Left ventricle myocardium inferior (tissue), 1 donor: ENCODE results near the gene NT5C3A. TPM values are rescaled to one million over a fixed set of nuclear protein-coding genes. Genes with fewer than 3 reads are reported as not detected.

ENCODE experiments used
- DNase-seq: peaks from one replicate; pipeline ENCODE4 v3.0.0-alpha.2; 2020
- H3K27ac ChIP-seq: fragments of 200-600 bp; replicated peaks from 2 replicates; pipeline ENCODE4 v1.8.0; 2021
- H3K27me3 ChIP-seq: fragments of 200-600 bp; 2 replicates; pipeline ENCODE4 v1.8.0; 2021; ENCODE audit warnings: low read depth
- H3K36me3 ChIP-seq: fragments of 200-600 bp; 2 replicates; pipeline ENCODE4 v1.8.0; 2021
- H3K4me1 ChIP-seq: fragments of 200-600 bp; 2 replicates; pipeline ENCODE4 v1.8.0; 2021
- H3K4me3 ChIP-seq: fragments of 200-600 bp; 2 replicates; pipeline ENCODE4 v1.8.0; 2021; ENCODE audit warnings: mild to moderate bottlenecking, moderate library complexity
- H3K9me3 ChIP-seq: fragments of 200-600 bp; replicated peaks from 2 replicates; pipeline ENCODE4 v1.8.0; 2021
- CTCF ChIP-seq: fragments of 200-600 bp; IDR thresholded peaks from 2 replicates; pipeline ENCODE4 v1.8.0; 2021; ENCODE audit warnings: antibody characterized with exemption, mild to moderate bottlenecking, borderline replicate concordance
- intact Hi-C: fragments of 100-400 bp; cut with micrococcal nuclease; formaldehyde crosslinking; loops from one replicate; pipeline ENCODE4 v1.11.0; 2022
- total RNA-seq: library from RNA; stranded (reverse); fragmentation: NEBNext Ultra II Directional; extraction: Animal tissue kit (Norgen Biotek cat#: 25700); gene quantifications from one replicate; pipeline ENCODE4 v1.2.1, GENCODE V29; 2021
- donor health status: DM: no; HTN: yes; CAD: no; lungs with severe emphysema.

Gene NT5C3A
- total RNA-seq, 1 donor from 2014 or later: 33.4 TPM

GRCh38 chr7:33055158-33055557, 7.4 kb downstream of the NT5C3A start:
- H3K27me3 ChIP-seq: no peaks in the 10 kb centered on the region
- peaks cover 5% of the 10 kb centered on the region for H3K36me3 ChIP-seq
- peaks cover 47% of the 10 kb centered on the region for H3K4me1 ChIP-seq
- no peak for DNase-seq
- intact Hi-C loops: no loop called here
- H3K9me3 ChIP-seq: no peaks in the 10 kb centered on the region
- TF ChIP-seq CTCF: no peak
- H3K27ac ChIP-seq: no peak overlapping the region
- no peak overlapping the region for H3K4me3 ChIP-seq

GRCh38 chr7:33054261-33054964, 8.2 kb downstream of the NT5C3A start:
- Histone ChIP-seq H3K4me3 (no peak overlapping the region), H3K27me3 (no peaks in the 10 kb centered on the region), H3K9me3 (no peaks in the 10 kb centered on the region), H3K4me1 (peaks cover 46% of the 10 kb centered on the region), H3K36me3 (peaks cover 5% of the 10 kb centered on the region), H3K27ac (no peak overlapping the region)
- intact Hi-C loops: no loop called here
- no peak for DNase-seq
- no peak for TF ChIP-seq CTCF

GRCh38 chr7:33053721-33054120, 8.9 kb downstream of the NT5C3A start:
- no peak overlapping the region for H3K27ac ChIP-seq
- no peak overlapping the region for H3K4me3 ChIP-seq
- intact Hi-C loops: no loop called here
- peaks cover 5% of the 10 kb centered on the region for H3K36me3 ChIP-seq
- peaks cover 40% of the 10 kb centered on the region for H3K4me1 ChIP-seq
- no peak for TF ChIP-seq CTCF
- no peaks in the 10 kb centered on the region for H3K27me3 ChIP-seq
- no peaks in the 10 kb centered on the region for H3K9me3 ChIP-seq
- DNase-seq: no peak

GRCh38 chr7:33050535-33051318, 11.8 kb downstream of the NT5C3A start:
- H3K4me3 ChIP-seq: no peak overlapping the region
- intact Hi-C loops: no loop called here
- no peaks in the 10 kb centered on the region for H3K9me3 ChIP-seq
- H3K27me3 ChIP-seq: no peaks in the 10 kb centered on the region
- TF ChIP-seq CTCF: peak; percentile 75
- no peaks in the 10 kb centered on the region for H3K36me3 ChIP-seq
- H3K27ac ChIP-seq: peak overlapping the region; percentile 55
- H3K4me1 ChIP-seq: peaks cover 40% of the 10 kb centered on the region
- DNase-seq: no peak

- no peak overlapping the region for H3K27ac ChIP-seq
- peaks cover 51% of the 10 kb centered on the region for H3K4me1 ChIP-seq
- TF ChIP-seq CTCF: no peak
- intact Hi-C loops: loop anchor here (10.0 kb wide), 1 partner anchor 104 kb away; no protein-coding TSS in a partner anchor
- H3K27me3 ChIP-seq: no peaks in the 10 kb centered on the region
- no peaks in the 10 kb centered on the region for H3K36me3 ChIP-seq
- H3K9me3 ChIP-seq: no peaks in the 10 kb centered on the region
- DNase-seq: no peak
- H3K4me3 ChIP-seq: no peak overlapping the region
These were observed 13.9 kb downstream of the NT5C3A start for GRCh38 chr7:33048704-33049103.
